SU-DHL-6 (cell line): ENCODE measurements around the gene CEP55.

Experiments used
- EZH2phosphoT487 ChIP-seq: fragments of 200-600 bp; sonication (generic), shearing (Covaris generic); conservative IDR thresholded peaks from 2 replicates; pipeline ENCODE4 v1.6.1; 2018; ENCODE audit warnings: mild to moderate bottlenecking, antibody characterized with exemption, low read length, moderate library complexity, mixed read lengths
- TF ChIP-seq, protein P1 (sequence below): fragments of 200-600 bp; sonication (generic); IDR thresholded peaks from one replicate; pipeline ENCODE4 v1.5.1; 2017; ENCODE audit warnings: antibody characterized with exemption, mild to moderate bottlenecking, low read length, moderate library complexity; ENCODE audit not compliant: insufficient read depth, poor library complexity, severe bottlenecking

DNA sequence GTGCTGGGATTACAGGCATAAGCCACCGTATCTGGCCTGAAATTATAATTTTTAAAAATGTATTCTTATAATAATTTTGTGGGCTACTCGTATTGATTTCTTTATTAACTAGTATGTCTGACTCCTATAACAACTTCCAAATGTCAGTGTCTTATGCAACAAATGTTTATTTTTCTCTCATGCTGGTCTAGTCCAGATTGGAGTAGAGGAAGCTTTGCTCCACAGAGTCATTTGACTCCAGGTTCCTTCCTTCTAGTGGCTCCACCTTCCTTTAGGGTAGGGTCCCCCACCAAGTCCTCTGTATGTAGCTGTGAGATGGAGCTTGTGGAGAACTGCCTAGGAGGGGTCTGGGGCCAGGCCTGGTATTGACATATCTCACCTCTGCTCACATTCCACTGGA lies 8.7 kb downstream of the CEP55 start:
- TF ChIP-seq, protein P1, sequence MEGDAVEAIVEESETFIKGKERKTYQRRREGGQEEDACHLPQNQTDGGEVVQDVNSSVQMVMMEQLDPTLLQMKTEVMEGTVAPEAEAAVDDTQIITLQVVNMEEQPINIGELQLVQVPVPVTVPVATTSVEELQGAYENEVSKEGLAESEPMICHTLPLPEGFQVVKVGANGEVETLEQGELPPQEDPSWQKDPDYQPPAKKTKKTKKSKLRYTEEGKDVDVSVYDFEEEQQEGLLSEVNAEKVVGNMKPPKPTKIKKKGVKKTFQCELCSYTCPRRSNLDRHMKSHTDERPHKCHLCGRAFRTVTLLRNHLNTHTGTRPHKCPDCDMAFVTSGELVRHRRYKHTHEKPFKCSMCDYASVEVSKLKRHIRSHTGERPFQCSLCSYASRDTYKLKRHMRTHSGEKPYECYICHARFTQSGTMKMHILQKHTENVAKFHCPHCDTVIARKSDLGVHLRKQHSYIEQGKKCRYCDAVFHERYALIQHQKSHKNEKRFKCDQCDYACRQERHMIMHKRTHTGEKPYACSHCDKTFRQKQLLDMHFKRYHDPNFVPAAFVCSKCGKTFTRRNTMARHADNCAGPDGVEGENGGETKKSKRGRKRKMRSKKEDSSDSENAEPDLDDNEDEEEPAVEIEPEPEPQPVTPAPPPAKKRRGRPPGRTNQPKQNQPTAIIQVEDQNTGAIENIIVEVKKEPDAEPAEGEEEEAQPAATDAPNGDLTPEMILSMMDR: no peak
- no peak for TF ChIP-seq EZH2phosphoT487
